ENCODE results near the gene CFAP58.

CFAP58 gene

DNA sequence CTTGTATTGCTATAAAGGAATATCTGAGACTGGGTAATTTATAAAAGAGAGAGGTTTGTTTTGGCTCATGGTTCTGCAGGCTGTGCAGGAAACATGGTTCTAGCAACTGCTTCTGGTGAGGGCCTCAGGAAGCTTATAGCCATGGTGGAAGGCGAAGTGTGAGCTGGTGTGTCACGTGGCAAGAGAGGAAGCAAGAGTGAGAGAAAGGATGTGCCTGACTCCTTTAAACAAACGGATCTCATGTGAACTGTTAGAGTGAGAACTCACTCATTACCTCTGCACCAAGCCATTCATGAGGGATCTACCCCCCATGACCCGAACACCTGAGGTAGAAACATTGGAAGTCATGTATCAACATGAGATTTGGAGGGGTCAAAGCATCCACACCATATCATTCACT lies 7.7 kb upstream of the CFAP58 start:
- TF ChIP-seq TAF1 (IDR thresholded peaks at IDR 0.05; ENCODE audit: borderline replicate concordance, insufficient read depth, low read length) (no peak), SIN3A (IDR thresholded peaks at IDR 0.05; ENCODE audit: borderline replicate concordance, insufficient read depth, low read length) (no peak)
- TF ChIP-seq, protein P1, sequence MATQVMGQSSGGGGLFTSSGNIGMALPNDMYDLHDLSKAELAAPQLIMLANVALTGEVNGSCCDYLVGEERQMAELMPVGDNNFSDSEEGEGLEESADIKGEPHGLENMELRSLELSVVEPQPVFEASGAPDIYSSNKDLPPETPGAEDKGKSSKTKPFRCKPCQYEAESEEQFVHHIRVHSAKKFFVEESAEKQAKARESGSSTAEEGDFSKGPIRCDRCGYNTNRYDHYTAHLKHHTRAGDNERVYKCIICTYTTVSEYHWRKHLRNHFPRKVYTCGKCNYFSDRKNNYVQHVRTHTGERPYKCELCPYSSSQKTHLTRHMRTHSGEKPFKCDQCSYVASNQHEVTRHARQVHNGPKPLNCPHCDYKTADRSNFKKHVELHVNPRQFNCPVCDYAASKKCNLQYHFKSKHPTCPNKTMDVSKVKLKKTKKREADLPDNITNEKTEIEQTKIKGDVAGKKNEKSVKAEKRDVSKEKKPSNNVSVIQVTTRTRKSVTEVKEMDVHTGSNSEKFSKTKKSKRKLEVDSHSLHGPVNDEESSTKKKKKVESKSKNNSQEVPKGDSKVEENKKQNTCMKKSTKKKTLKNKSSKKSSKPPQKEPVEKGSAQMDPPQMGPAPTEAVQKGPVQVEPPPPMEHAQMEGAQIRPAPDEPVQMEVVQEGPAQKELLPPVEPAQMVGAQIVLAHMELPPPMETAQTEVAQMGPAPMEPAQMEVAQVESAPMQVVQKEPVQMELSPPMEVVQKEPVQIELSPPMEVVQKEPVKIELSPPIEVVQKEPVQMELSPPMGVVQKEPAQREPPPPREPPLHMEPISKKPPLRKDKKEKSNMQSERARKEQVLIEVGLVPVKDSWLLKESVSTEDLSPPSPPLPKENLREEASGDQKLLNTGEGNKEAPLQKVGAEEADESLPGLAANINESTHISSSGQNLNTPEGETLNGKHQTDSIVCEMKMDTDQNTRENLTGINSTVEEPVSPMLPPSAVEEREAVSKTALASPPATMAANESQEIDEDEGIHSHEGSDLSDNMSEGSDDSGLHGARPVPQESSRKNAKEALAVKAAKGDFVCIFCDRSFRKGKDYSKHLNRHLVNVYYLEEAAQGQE (IDR thresholded peaks at IDR 0.05; ENCODE audit: insufficient read depth in 1 of 2, low read depth in 2 of 2, low read length in 2 of 2): no peak

DNA sequence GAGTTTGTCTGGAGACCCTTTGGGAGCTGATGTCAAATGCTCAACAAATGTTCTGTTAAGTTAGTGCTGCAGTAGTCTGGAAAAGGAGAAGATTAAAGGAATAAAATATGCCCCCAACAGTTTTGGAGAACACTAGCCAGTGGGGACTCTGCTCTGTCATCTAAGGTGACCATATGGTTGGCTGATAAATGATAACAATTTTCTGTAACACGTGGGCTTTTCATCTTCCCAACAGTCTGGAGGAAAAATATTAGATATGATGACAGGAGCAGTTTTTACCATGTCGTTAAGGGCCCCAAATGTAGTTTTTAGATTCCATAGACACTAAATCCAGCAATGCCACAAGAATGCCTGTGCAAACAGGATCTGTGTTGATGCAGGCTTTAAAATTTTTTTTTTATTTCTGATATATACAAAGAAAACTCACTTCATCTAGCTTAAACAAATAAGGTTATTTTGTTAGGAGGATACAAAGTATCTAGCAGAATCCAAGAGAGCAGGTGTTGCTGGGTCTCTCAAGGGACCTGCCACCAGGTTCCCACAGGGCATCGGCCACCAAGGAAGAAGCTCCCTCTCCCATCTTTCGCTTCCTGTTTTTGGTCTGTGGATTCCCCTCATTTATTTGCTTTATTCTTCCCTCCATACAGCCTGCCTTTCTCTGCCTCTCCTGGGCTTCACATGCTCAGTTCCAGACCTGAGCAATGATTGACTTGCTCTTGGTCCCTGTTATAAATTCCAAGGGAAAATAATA lies 6.2 kb upstream of the CFAP58 start:
- TF ChIP-seq FOXP2 (optimal IDR thresholded peaks at IDR 0.05; ENCODE audit: borderline replicate concordance, extremely low read depth, extremely low read length, insufficient read depth): no peak
- no peak for TF ChIP-seq POLR2AphosphoS5 (IDR thresholded peaks at IDR 0.05; ENCODE audit: low read depth, low read length)
- TF ChIP-seq, protein P1 (IDR thresholded peaks at IDR 0.05; ENCODE audit: insufficient read depth in 1 of 2, low read depth in 2 of 2, low read length in 2 of 2): no peak
- no peak for TF ChIP-seq SIN3A (IDR thresholded peaks at IDR 0.05; ENCODE audit: borderline replicate concordance, insufficient read depth, low read length)
- TF ChIP-seq TAF1 (IDR thresholded peaks at IDR 0.05; ENCODE audit: borderline replicate concordance, insufficient read depth, low read length): no peak

DNA sequence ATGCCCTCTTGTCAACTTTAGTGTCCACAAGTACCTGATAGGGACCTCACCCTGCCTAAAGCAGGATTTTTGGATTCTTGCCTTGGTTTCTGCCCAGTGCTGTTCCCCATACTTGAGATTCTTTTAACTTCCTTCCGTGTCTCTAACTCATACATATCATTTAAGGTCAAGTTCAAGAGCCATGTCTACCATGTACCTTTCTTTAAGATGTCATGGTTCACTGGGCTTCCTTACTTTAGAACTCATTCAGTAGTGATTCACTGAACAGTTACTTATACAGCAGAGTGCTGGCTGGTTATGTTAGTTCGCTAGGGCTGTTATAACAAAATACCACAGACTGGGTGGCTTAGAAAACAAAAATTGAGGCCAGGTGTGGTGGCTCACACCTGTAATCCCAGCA lies 5.0 kb upstream of the CFAP58 start:
- TF ChIP-seq SIN3A (IDR thresholded peaks at IDR 0.05; ENCODE audit: borderline replicate concordance, insufficient read depth, low read length): no peak
- no peak for TF ChIP-seq FOXP2 (optimal IDR thresholded peaks at IDR 0.05; ENCODE audit: borderline replicate concordance, extremely low read depth, extremely low read length, insufficient read depth)
- TF ChIP-seq POLR2AphosphoS5 (IDR thresholded peaks at IDR 0.05; ENCODE audit: low read depth, low read length): no peak
- TF ChIP-seq, protein P1 (IDR thresholded peaks at IDR 0.05; ENCODE audit: insufficient read depth in 1 of 2, low read depth in 2 of 2, low read length in 2 of 2): no peak
- no peak for TF ChIP-seq TAF1 (IDR thresholded peaks at IDR 0.05; ENCODE audit: borderline replicate concordance, insufficient read depth, low read length)

DNA sequence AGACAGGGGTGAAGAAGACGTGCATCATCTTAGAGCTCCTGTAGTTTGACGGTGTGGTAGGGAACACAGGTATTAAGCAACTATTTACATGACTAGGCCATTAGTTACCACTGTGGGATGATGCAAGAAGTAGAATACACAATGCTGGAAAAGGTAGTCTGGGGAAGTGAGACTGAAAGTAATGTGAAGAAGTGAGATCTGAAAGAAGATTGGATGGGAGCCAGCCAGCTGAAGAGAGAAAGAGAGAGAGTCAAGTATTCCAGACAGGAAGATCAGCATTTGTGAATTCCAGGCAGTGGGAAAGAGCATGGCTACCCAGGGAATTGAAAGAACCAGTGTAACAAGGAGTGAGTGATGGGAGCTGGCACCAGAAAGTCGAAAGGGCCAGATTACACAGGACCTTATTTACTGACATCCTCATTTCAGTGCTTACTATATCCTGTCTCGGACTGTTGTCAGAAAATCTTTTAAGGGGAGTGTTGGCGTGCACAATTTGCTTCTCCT lies 4.0 kb upstream of the CFAP58 start:
- TF ChIP-seq SIN3A (IDR thresholded peaks at IDR 0.05; ENCODE audit: borderline replicate concordance, insufficient read depth, low read length) (no peak), POLR2AphosphoS5 (IDR thresholded peaks at IDR 0.05; ENCODE audit: low read depth, low read length) (no peak), TAF1 (IDR thresholded peaks at IDR 0.05; ENCODE audit: borderline replicate concordance, insufficient read depth, low read length) (no peak), FOXP2 (optimal IDR thresholded peaks at IDR 0.05; ENCODE audit: borderline replicate concordance, extremely low read depth, extremely low read length, insufficient read depth) (no peak)
- TF ChIP-seq, protein P1 (IDR thresholded peaks at IDR 0.05; ENCODE audit: insufficient read depth in 1 of 2, low read depth in 2 of 2, low read length in 2 of 2): no peak
